Muscle layer of duodenum (tissue), 2 donors: Measurements from ENCODE around the gene RASSF6.
"Not testable (repeated sequence)": the region's sequence is repeated elsewhere in the genome, so short reads cannot be mapped to it uniquely, and the experiment has no call there.

Source experiments
- H3K27ac ChIP-seq: one replicate; pipeline ENCODE4 v1.7.0; 2013; ENCODE audit warnings: mild to moderate bottlenecking, low read length
- H3K27me3 ChIP-seq: one replicate; pipeline ENCODE4 v1.7.0; 2013; ENCODE audit warnings: low read depth, mild to moderate bottlenecking, control low read depth, low read length
- H3K36me3 ChIP-seq, 2 donors: one replicate each; pipeline ENCODE4 v1.7.0; 2013; ENCODE audit warnings: low read length in 2 of 2, control low read depth in 1 of 2, mild to moderate bottlenecking in 1 of 2; ENCODE audit not compliant: insufficient read depth in 2 of 2, control insufficient read depth in 1 of 2
- H3K4me1 ChIP-seq, 2 donors: one replicate each; pipeline ENCODE4 v1.7.0; 2013; ENCODE audit warnings: low read length in 2 of 2, mild to moderate bottlenecking in 2 of 2, control low read depth in 1 of 2, moderate library complexity in 1 of 2; ENCODE audit not compliant: insufficient read depth in 2 of 2, control insufficient read depth in 1 of 2
- H3K4me3 ChIP-seq, 2 donors: one replicate each; pipeline ENCODE4 v1.7.0; 2013; ENCODE audit warnings: low read length in 2 of 2, low read depth in 1 of 2, mild to moderate bottlenecking in 1 of 2
- H3K9me3 ChIP-seq, 2 donors: one replicate each; pipeline ENCODE4 v1.7.0; 2013; ENCODE audit warnings: low read length in 2 of 2, control low read depth in 1 of 2, mild to moderate bottlenecking in 1 of 2; ENCODE audit not compliant: control insufficient read depth in 1 of 2
- donor health status: healthy.

The RASSF6 gene

DNA sequence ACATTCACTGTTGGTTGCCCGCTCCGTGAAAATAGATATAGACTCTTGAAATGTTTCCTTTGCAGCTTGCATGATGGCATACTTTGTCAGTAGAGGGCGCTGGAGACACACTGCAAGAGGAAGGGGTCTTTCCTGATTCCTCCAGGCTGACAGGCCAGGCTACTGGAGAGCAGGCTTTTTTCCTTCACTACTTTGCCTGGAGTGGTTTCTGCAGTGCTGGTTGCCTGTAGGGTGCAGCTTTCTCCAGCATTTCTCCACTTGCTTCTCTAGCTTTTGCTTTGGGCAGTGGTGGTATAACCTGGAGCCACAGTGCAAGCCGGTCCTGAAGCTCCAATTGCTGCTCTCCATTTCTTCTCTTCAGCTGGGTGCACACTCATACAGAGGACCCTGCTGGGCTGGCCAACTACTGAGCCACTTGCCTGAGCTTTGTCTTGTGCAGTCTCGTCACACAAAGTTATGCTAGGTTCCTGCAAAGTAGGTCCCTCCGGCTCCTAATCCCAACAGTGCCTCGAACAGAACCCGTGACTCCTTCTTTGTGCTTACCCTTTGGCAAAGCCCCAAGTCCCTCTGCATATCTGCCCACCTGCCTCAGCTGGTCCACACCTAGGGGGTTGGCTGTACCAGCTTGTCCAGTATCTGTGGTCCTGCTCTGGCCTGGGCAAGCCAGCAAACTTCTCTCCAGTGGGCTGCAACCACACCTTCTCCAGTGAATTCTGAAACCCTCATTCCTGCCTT is 46.3 kb downstream of the RASSF6 start:
- no peaks in the 10 kb centered on the region for H3K36me3 ChIP-seq
- no peaks in the 10 kb centered on the region for H3K4me1 ChIP-seq
- no peaks in the 10 kb centered on the region for H3K27me3 ChIP-seq
- H3K27ac ChIP-seq, result no peak overlapping the region
- H3K9me3 ChIP-seq, result no peaks in the 10 kb centered on the region
- H3K4me3 ChIP-seq, result no peak overlapping the region

GRCh38 chr4:73550865-73551264 is 69.4 kb downstream of the RASSF6 start:
- H3K4me3 ChIP-seq, H3K36me3 ChIP-seq, H3K27ac ChIP-seq, H3K9me3 ChIP-seq, H3K4me1 ChIP-seq, H3K27me3 ChIP-seq: not testable (repeated sequence)

DNA sequence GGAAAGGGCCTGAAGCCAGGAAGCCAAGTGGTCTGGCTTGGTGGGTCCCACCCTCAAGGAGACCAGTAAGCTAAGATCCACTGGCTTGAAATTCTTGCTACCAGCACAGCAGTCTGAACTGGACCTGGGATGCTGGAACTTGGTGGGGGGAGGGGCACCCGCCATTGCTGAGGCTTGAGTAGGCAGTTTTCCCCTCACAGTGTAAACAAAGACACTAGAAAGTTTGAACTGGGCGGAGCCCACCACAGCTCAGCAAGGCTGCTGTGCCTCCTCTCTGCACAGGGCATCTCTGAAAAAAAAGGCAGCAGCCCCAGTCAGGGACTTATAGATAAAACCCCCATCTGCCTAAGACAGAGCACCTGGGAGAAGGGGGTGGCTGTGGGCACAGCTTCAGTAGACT is 75.6 kb downstream of the RASSF6 start:
- Histone ChIP-seq H3K27ac (no peak overlapping the region), H3K36me3 (no peaks in the 10 kb centered on the region), H3K9me3 (no peaks in the 10 kb centered on the region), H3K4me3 (no peak overlapping the region), H3K27me3 (no peaks in the 10 kb centered on the region), H3K4me1 (no peaks in the 10 kb centered on the region)

DNA sequence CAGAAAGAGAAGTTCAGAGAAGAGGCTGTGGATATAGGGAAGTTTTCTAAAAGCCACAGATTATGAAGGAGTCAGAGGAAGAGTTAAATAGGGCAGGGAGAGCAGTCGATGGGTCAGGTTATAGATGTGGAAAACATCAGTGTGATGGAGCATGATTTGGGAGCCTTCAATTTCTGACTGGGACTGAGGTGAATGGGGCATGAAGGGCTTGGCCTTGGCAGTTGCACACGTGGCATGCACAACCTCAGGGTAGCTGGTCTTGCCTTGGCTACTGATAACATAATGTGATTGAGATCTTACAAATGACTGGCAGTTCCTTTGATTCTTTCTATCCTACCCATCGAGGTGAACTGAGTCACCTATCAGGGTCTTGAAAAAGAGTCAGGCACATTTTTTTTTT is 79.0 kb downstream of the RASSF6 start:
- H3K36me3 ChIP-seq, result no peaks in the 10 kb centered on the region
- H3K27ac ChIP-seq, result no peak overlapping the region
- H3K27me3 ChIP-seq, result no peaks in the 10 kb centered on the region
- H3K4me1 ChIP-seq, result no peaks in the 10 kb centered on the region
- no peak overlapping the region for H3K4me3 ChIP-seq
- no peaks in the 10 kb centered on the region for H3K9me3 ChIP-seq

DNA sequence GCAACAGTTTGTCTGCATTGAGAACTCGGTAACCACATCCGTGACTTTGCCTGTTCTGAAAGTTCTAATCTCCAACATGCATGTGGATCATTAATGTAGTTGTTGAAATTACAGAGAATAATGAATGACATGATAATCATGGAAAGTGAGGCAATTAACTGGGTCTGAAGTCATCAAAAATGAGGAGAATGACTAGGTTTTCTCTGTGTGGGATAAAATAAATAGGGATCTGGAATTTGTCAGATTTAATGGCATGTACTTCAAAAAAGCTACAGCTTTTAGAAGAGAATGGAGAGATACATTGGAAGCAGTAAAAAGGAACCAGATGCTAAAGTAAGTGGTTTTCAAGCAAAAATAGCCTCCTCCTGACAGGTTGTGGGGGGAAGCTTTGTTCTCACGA is 79.4 kb downstream of the RASSF6 start:
- H3K9me3 ChIP-seq, result no peaks in the 10 kb centered on the region
- H3K27me3 ChIP-seq, result no peaks in the 10 kb centered on the region
- H3K27ac ChIP-seq, result no peak overlapping the region
- no peak overlapping the region for H3K4me3 ChIP-seq
- H3K4me1 ChIP-seq, result no peaks in the 10 kb centered on the region
- H3K36me3 ChIP-seq, result no peaks in the 10 kb centered on the region

GRCh38 chr4:73539386-73539785 is 80.8 kb downstream of the RASSF6 start:
- Histone ChIP-seq H3K4me3 (no peak overlapping the region), H3K36me3 (no peaks in the 10 kb centered on the region), H3K4me1 (no peaks in the 10 kb centered on the region), H3K27me3 (no peaks in the 10 kb centered on the region), H3K9me3 (no peaks in the 10 kb centered on the region), H3K27ac (no peak overlapping the region)

DNA sequence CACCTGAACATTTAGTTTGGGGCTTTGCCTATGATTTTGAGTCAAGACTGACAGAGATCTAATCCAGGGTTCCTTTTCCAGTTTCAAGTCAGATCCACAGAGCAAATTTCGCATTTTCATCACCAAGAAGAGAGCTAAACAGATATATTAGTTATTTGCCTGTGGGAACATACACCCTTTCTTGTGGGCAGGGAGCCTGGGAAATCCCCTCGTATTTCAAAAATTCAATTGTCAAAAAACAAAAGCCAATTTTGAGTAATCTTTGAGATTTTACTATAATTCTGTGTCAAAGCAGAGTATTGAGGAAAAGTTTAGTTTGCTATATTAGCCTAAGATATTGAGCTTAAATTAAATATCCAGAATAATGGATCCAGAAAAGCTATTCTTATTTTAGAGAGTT is 82.1 kb downstream of the RASSF6 start:
- Histone ChIP-seq H3K4me3 (no peak overlapping the region), H3K27ac (no peak overlapping the region), H3K9me3 (no peaks in the 10 kb centered on the region), H3K27me3 (no peaks in the 10 kb centered on the region), H3K4me1 (no peaks in the 10 kb centered on the region), H3K36me3 (no peaks in the 10 kb centered on the region)

DNA sequence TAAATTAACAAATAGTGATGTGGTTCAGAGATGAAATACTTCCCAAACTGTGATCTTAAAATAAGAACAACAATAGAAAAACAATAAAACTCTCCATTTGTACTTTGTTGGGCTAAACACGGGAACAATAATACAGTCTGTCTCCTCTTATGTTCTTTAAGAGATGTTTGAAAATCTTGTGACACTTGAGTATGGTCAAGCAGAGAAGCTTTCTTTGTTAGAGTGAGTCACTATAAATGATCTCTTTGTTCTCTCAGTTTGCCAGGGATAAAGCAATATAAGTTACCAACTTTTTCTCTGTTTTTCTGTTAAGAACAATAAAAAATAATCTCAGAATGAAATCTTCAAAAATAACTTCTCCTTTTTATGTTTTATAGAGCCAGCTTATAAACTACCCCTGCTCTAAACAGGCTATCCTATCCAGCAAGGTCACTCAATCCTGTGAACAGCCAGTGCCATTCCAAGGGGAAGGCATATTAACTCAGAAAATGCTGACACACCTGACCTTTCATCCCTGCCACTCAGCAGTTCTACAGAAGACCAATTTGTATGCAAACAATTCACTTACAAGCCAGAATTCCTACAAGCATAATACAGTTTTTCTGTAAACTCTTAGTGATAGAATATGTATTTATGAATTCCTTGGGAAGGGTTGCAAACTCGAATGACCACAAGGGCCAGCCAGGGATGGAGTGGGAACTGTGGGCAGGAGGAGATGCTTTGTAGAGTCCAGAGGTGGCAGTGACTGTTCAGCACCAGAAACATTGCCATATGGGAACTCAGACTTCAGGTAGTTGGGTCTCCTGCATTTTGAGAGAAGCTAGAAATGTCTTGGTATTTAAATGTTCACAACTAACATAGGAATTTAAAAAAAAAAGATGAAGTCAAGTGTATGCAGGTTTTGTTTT is 86.5 kb downstream of the RASSF6 start:
- Histone ChIP-seq H3K9me3 (no peaks in the 10 kb centered on the region), H3K4me3 (no peak overlapping the region), H3K27ac (no peak overlapping the region), H3K4me1 (no peaks in the 10 kb centered on the region), H3K27me3 (no peaks in the 10 kb centered on the region), H3K36me3 (no peaks in the 10 kb centered on the region)

GRCh38 chr4:73528171-73528570 is 92.1 kb downstream of the RASSF6 start:
- no peaks in the 10 kb centered on the region for H3K9me3 ChIP-seq
- no peak overlapping the region for H3K27ac ChIP-seq
- no peaks in the 10 kb centered on the region for H3K4me1 ChIP-seq
- no peak overlapping the region for H3K4me3 ChIP-seq
- no peaks in the 10 kb centered on the region for H3K27me3 ChIP-seq
- no peaks in the 10 kb centered on the region for H3K36me3 ChIP-seq

GRCh38 chr4:73527196-73527595 is 93.0 kb downstream of the RASSF6 start:
- Histone ChIP-seq H3K36me3 (no peaks in the 10 kb centered on the region), H3K4me3 (no peak overlapping the region), H3K4me1 (no peaks in the 10 kb centered on the region), H3K9me3 (no peaks in the 10 kb centered on the region), H3K27me3 (no peaks in the 10 kb centered on the region), H3K27ac (no peak overlapping the region)

DNA sequence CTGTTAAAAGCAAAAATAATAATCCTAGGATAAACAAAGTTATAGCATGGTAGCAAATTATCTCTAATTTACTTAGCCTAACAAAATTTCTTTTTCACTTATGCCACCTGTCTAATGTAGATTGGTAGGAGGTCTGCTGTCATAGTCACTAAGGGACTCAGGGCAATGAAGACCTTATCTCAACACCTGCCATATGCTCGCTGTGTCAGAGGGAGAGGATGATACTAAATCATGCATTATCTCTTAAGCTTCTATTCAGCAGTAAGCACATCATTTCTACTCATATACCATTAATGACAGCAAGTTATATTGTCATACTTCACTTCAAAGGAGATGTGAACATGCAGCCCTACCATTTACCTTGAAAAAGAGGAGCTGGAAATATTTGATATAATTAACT is 94.6 kb downstream of the RASSF6 start:
- H3K4me3 ChIP-seq, result no peak overlapping the region
- H3K4me1 ChIP-seq, result no peaks in the 10 kb centered on the region
- H3K9me3 ChIP-seq, result no peaks in the 10 kb centered on the region
- no peaks in the 10 kb centered on the region for H3K36me3 ChIP-seq
- no peak overlapping the region for H3K27ac ChIP-seq
- H3K27me3 ChIP-seq, result no peaks in the 10 kb centered on the region
